Fibroblast of villous mesenchyme (primary cell): ENCODE measurements around the gene PLAC1. TPM values are rescaled to one million over a fixed set of nuclear protein-coding genes. Genes with fewer than 3 reads are reported as not detected.

Source experiments
- small RNA-seq: library from RNA; depleted of rRNA; stranded (forward); fragments of <200 nt; gene quantifications from one replicate; pipeline ENCODE3, GENCODE V24; 2012
- total RNA-seq: library from RNA; depleted of rRNA; stranded (reverse); fragments of >200 nt; gene quantifications from 2 replicates; pipeline ENCODE4 v1.2.3, GENCODE V29; 2012

PLAC1 gene
- total RNA-seq, 1 donor: 0.43 TPM

Small RNAs within 50 kb of the gene (small RNA-seq; reads per million reads assigned to genes)
- not detected for gene AC004383.1
- 126 reads per million, percentile 97 among the genes with 10 or more reads in this experiment for gene MIR450A1
- gene MIR450A2: 85.3 reads per million, percentile 97 among the genes with 10 or more reads in this experiment
- gene MIR450B: 12.1 reads per million, percentile 91 among the genes with 10 or more reads in this experiment
- gene MIR503: 4,882 reads per million, percentile 100 among the genes with 10 or more reads in this experiment
- 124 reads per million, percentile 97 among the genes with 10 or more reads in this experiment for gene MIR542

Other genes with a start within 250 kb of the PLAC1 start
- 6.8 and 17.3 TPM in 2 replicates for gene HPRT1, start 198.3 kb downstream of the PLAC1 start, total RNA-seq
- 5.5 and 9.5 TPM in 2 replicates for gene PABIR2, start 138.7 kb upstream of the PLAC1 start, total RNA-seq